GM12878 (cell line): ENCODE results near the gene USP4. TPM values are rescaled to one million over a fixed set of nuclear protein-coding genes. Genes with fewer than 3 reads are reported as not detected.

Source experiments
- BHLHE40 ChIP-seq, 2 experiments: fragments of 450-650 bp in 1 of 2; IDR thresholded peaks; 2 replicates each; pipeline ENCODE4 v1.6.1; 2011 to 2017; ENCODE audit warnings: low read depth in 2 of 2, borderline replicate concordance in 1 of 2, improper control_type of control experiment in 1 of 2, low read length in 1 of 2, mild to moderate bottlenecking in 1 of 2
- EGR1 ChIP-seq, 2 experiments: IDR thresholded peaks; 1 replicate in 1 of 2; 2 replicates in 1 of 2; pipeline ENCODE4 v1.6.1; 2011 to 2012; ENCODE audit warnings: low read depth in 2 of 2, low read length in 2 of 2, borderline replicate concordance in 1 of 2, mild to moderate bottlenecking in 1 of 2, moderate library complexity in 1 of 2
- MXI1 ChIP-seq: fragments of 150-350 bp; IDR thresholded peaks from 2 replicates; pipeline ENCODE4 v1.6.1; 2011; ENCODE audit warnings: low read depth, mild to moderate bottlenecking, inconsistent platforms, low read length, improper control_type of control experiment
- RAD51 ChIP-seq: fragments of 450-650 bp; IDR thresholded peaks from 2 replicates; pipeline ENCODE4 v1.6.1; 2016; ENCODE audit warnings: moderate library complexity, mild to moderate bottlenecking, inconsistent platforms
- RFX5 ChIP-seq: IDR thresholded peaks from 2 replicates; pipeline ENCODE4 v1.6.1; 2011; ENCODE audit warnings: low read depth, low read length, improper control_type of control experiment
- SREBF1 ChIP-seq: IDR thresholded peaks from 2 replicates; pipeline ENCODE4 v1.6.1; 2012; ENCODE audit warnings: mild to moderate bottlenecking, low read length
- SRF ChIP-seq, 2 experiments: IDR thresholded peaks; 2 replicates each; pipeline ENCODE4 v1.6.1; 2011; ENCODE audit warnings: low read depth in 2 of 2, low read length in 2 of 2, mild to moderate bottlenecking in 1 of 2, moderate library complexity in 1 of 2
- STAT3 ChIP-seq: IDR thresholded peaks from 2 replicates; pipeline ENCODE4 v1.6.1; 2011; ENCODE audit warnings: low read depth, low read length, improper control_type of control experiment
- ZBED1 ChIP-seq: IDR thresholded peaks from 2 replicates; pipeline ENCODE4 v1.6.1; 2016; ENCODE audit warnings: borderline replicate concordance
- ZSCAN29 ChIP-seq: fragments of 450-650 bp; IDR thresholded peaks from 2 replicates; pipeline ENCODE4 v1.6.1; 2017; ENCODE audit warnings: mild to moderate bottlenecking, moderate library complexity
- polyA plus RNA-seq, 11 experiments: library from polyadenylated mRNA; depleted of rRNA in 4 of 11; unstranded in 6 of 11; stranded (reverse) in 5 of 11; fragments of >200 nt; fragmentation: Nextera tagmentation in 4 of 11; fragmentation: Illumina TruSeq in 1 of 11; extraction: Ambion mirVana in 4 of 11; extraction: Trizol in 1 of 11; gene quantifications; 1 replicate in 1 of 11; 2 replicates in 10 of 11; pipeline versions ENCODE4 v1.2.1 to v1.2.3, GENCODE V29; 2011 to 2016; ENCODE audit warnings: inconsistent platforms in 2 of 11, missing spikeins in 2 of 11, low read depth in 1 of 11
- total RNA-seq, 4 experiments: library from RNA; depleted of rRNA in 3 of 4; stranded (reverse); fragments of >200 nt in 3 of 4; fragmentation: Illumina TruSeq in 1 of 4; extraction: Trizol in 1 of 4; gene quantifications; 2 replicates each; pipeline versions ENCODE4 v1.2.1 to v1.2.3, GENCODE V29; 2013 to 2021
- TF ChIP-seq, protein P1 (sequence below): fragments of 450-650 bp; formaldehyde crosslinking; IDR thresholded peaks from 2 replicates; pipeline ENCODE4 v1.5.0; 2022; ENCODE audit warnings: mild to moderate bottlenecking, missing genetic modification characterization
- TF ChIP-seq, protein P2 (sequence below): fragments of 450-650 bp; IDR thresholded peaks from 2 replicates; pipeline ENCODE4 v1.6.1; 2016; ENCODE audit warnings: mild to moderate bottlenecking
- TF ChIP-seq, protein P3 (sequence below): IDR thresholded peaks from 2 replicates; pipeline ENCODE4 v1.6.1; 2012; ENCODE audit warnings: low read length, inconsistent platforms
- TF ChIP-seq, protein P4 (sequence below): fragments of 450-650 bp; IDR thresholded peaks from 2 replicates; pipeline ENCODE4 v1.6.1; 2016; ENCODE audit warnings: mild to moderate bottlenecking, moderate library complexity, borderline replicate concordance
- TF ChIP-seq, protein P5 (sequence below), 3 experiments: IDR thresholded peaks in 2 of 3; conservative IDR thresholded peaks in 1 of 3; 2 replicates each; pipeline ENCODE4 v1.5.1; 2011; ENCODE audit warnings: low read depth in 3 of 3, low read length in 3 of 3, mild to moderate bottlenecking in 3 of 3, control low read depth in 2 of 3, moderate library complexity in 2 of 3, inconsistent platforms in 1 of 3, mixed read lengths in 1 of 3; ENCODE audit not compliant: control insufficient read depth in 2 of 3, insufficient read depth in 1 of 3; ENCODE audit errors: extremely low read depth in 1 of 3

The USP4 gene
- total and polyA plus RNA-seq, 10 of the 15 experiments (the other 5 are each of a cell fraction or from before 2014, with no cell fraction given), result 26.5 to 77.1 (median 66.0) TPM

DNA sequence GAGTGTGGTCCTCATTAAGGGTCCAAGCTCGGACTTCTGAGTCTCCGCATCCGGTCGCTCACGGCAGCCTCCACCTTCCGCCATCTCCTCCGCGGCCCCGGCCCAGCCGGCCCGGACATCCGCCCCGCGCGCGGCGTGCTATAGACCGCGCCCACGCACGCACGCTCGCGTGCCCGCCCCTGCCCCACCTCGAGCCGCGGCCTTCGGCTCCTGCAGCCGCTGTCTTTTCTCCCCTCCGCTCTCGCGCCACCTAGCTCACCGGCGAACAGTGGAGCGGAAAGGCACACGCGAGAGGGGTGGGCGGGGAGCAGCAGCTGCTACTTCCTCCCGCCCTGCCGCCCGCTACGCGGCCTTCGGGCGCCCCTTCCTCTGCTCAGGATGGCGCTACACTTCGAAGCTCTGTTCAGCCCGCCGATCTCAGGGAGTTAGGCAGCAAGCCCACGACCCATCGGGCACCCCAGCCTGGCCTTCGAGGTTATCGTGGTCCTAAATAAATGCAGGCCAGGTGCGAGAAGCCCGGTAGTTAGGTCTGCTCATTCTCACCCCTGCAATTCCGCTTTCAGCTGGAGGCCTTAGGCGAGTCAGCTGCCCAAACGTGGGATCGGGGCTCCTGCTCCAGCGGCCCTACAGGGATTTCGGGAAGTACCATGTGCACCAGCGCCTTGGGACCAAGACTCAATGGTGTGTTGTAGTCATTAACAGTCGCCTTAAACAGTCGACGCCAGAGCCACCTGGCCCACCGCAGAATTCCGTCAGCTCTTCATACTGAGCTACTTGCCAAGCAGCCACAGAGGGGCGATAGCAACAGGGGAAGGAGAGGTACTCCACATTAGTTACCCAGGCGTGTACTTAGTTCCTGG, at the start of gene USP4 (continued):
- peak; percentile 95 to 99 for TF ChIP-seq BHLHE40 (IDR thresholded peaks at IDR 0.05; ENCODE audit: borderline replicate concordance in 1 of 2, low read depth in 2 of 2, low read length in 1 of 2)
- TF ChIP-seq RAD51, result peak; percentile 12; the same call in 1 of the 2 replicates
- TF ChIP-seq ZBED1, result peak; percentile 24; the same call in 1 of the 2 replicates
- TF ChIP-seq STAT3, result no peak
- TF ChIP-seq EGR1 (IDR thresholded peaks at IDR 0.05; ENCODE audit: borderline replicate concordance in 1 of 2, low read depth in 2 of 2, low read length in 2 of 2), result peak; percentile 87 to 94
- peak; percentile 55; the same call in 1 of the 2 replicates for TF ChIP-seq RFX5
- TF ChIP-seq, protein P1, sequence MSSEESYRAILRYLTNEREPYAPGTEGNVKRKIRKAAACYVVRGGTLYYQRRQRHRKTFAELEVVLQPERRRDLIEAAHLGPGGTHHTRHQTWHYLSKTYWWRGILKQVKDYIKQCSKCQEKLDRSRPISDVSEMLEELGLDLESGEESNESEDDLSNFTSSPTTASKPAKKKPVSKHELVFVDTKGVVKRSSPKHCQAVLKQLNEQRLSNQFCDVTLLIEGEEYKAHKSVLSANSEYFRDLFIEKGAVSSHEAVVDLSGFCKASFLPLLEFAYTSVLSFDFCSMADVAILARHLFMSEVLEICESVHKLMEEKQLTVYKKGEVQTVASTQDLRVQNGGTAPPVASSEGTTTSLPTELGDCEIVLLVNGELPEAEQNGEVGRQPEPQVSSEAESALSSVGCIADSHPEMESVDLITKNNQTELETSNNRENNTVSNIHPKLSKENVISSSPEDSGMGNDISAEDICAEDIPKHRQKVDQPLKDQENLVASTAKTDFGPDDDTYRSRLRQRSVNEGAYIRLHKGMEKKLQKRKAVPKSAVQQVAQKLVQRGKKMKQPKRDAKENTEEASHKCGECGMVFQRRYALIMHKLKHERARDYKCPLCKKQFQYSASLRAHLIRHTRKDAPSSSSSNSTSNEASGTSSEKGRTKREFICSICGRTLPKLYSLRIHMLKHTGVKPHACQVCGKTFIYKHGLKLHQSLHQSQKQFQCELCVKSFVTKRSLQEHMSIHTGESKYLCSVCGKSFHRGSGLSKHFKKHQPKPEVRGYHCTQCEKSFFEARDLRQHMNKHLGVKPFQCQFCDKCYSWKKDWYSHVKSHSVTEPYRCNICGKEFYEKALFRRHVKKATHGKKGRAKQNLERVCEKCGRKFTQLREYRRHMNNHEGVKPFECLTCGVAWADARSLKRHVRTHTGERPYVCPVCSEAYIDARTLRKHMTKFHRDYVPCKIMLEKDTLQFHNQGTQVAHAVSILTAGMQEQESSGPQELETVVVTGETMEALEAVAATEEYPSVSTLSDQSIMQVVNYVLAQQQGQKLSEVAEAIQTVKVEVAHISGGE (CRISPR knock-in tag), result no peak
- no peak for TF ChIP-seq SREBF1
- TF ChIP-seq SRF (IDR thresholded peaks at IDR 0.05; ENCODE audit: low read depth in 2 of 2, low read length in 2 of 2), result 0 out of 4 replicates have a peak, but pooled peaks of 1 of the 2 experiments have one; percentile 33
- no peak for TF ChIP-seq ZSCAN29
- peak; percentile 80 for TF ChIP-seq MXI1
- TF ChIP-seq, protein P2, sequence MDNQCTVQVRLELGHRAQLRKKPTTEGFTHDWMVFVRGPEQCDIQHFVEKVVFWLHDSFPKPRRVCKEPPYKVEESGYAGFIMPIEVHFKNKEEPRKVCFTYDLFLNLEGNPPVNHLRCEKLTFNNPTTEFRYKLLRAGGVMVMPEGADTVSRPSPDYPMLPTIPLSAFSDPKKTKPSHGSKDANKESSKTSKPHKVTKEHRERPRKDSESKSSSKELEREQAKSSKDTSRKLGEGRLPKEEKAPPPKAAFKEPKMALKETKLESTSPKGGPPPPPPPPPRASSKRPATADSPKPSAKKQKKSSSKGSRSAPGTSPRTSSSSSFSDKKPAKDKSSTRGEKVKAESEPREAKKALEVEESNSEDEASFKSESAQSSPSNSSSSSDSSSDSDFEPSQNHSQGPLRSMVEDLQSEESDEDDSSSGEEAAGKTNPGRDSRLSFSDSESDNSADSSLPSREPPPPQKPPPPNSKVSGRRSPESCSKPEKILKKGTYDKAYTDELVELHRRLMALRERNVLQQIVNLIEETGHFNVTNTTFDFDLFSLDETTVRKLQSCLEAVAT, result peak; percentile 19
- TF ChIP-seq, protein P3, sequence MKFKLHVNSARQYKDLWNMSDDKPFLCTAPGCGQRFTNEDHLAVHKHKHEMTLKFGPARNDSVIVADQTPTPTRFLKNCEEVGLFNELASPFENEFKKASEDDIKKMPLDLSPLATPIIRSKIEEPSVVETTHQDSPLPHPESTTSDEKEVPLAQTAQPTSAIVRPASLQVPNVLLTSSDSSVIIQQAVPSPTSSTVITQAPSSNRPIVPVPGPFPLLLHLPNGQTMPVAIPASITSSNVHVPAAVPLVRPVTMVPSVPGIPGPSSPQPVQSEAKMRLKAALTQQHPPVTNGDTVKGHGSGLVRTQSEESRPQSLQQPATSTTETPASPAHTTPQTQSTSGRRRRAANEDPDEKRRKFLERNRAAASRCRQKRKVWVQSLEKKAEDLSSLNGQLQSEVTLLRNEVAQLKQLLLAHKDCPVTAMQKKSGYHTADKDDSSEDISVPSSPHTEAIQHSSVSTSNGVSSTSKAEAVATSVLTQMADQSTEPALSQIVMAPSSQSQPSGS, result no peak
- TF ChIP-seq, protein P4, sequence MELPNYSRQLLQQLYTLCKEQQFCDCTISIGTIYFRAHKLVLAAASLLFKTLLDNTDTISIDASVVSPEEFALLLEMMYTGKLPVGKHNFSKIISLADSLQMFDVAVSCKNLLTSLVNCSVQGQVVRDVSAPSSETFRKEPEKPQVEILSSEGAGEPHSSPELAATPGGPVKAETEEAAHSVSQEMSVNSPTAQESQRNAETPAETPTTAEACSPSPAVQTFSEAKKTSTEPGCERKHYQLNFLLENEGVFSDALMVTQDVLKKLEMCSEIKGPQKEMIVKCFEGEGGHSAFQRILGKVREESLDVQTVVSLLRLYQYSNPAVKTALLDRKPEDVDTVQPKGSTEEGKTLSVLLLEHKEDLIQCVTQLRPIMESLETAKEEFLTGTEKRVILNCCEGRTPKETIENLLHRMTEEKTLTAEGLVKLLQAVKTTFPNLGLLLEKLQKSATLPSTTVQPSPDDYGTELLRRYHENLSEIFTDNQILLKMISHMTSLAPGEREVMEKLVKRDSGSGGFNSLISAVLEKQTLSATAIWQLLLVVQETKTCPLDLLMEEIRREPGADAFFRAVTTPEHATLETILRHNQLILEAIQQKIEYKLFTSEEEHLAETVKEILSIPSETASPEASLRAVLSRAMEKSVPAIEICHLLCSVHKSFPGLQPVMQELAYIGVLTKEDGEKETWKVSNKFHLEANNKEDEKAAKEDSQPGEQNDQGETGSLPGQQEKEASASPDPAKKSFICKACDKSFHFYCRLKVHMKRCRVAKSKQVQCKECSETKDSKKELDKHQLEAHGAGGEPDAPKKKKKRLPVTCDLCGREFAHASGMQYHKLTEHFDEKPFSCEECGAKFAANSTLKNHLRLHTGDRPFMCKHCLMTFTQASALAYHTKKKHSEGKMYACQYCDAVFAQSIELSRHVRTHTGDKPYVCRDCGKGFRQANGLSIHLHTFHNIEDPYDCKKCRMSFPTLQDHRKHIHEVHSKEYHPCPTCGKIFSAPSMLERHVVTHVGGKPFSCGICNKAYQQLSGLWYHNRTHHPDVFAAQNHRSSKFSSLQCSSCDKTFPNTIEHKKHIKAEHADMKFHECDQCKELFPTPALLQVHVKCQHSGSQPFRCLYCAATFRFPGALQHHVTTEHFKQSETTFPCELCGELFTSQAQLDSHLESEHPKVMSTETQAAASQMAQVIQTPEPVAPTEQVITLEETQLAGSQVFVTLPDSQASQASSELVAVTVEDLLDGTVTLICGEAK, result peak; percentile 51; the same call in 1 of the 2 replicates
- TF ChIP-seq, protein P5, sequence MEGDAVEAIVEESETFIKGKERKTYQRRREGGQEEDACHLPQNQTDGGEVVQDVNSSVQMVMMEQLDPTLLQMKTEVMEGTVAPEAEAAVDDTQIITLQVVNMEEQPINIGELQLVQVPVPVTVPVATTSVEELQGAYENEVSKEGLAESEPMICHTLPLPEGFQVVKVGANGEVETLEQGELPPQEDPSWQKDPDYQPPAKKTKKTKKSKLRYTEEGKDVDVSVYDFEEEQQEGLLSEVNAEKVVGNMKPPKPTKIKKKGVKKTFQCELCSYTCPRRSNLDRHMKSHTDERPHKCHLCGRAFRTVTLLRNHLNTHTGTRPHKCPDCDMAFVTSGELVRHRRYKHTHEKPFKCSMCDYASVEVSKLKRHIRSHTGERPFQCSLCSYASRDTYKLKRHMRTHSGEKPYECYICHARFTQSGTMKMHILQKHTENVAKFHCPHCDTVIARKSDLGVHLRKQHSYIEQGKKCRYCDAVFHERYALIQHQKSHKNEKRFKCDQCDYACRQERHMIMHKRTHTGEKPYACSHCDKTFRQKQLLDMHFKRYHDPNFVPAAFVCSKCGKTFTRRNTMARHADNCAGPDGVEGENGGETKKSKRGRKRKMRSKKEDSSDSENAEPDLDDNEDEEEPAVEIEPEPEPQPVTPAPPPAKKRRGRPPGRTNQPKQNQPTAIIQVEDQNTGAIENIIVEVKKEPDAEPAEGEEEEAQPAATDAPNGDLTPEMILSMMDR (IDR thresholded peaks at IDR 0.05 in 2 of 3, conservative IDR thresholded peaks at IDR 0.05 in 1 of 3; ENCODE audit: control insufficient read depth in 2 of 3, extremely low read depth in 1 of 3, insufficient read depth in 1 of 3, low read depth in 3 of 3, low read length in 3 of 3), result peak; percentile 57 to 81 (median 77); a peak in 5 of 6 replicates
